Measurements from ENCODE around the gene ADGRG3. TPM values are rescaled to one million over a fixed set of nuclear protein-coding genes. Genes with fewer than 3 reads are reported as not detected.

Gene ADGRG3
- total and polyA plus RNA-seq, 2 donors (not counting 1 experiment from before 2014, with no cell fraction given) = not detected

- H3K79me2 ChIP-seq (ENCODE audit: control insufficient read depth, insufficient read depth, low read length) = no peaks in the 10 kb centered on the region
- TF ChIP-seq CTCF (IDR thresholded peaks at IDR 0.05) = no peak
- TF ChIP-seq EZH2 (IDR thresholded peaks at IDR 0.05; ENCODE audit: borderline replicate concordance, insufficient read depth, low read depth, low read length, poor library complexity, severe bottlenecking) = no peak
- no peak overlapping the region for H3K4me2 ChIP-seq (replicated peaks; ENCODE audit: low read depth, low read length, poor library complexity, severe bottlenecking)
- DNase-seq (no peak), ATAC-seq (ENCODE audit: low read depth) (no peak)
- H2AFZ ChIP-seq (ENCODE audit: insufficient read depth, low read depth, low read length, poor library complexity, severe bottlenecking) = no peak overlapping the region
- POLR2A ChIA-PET = no interaction called here
- Mint-ChIP-seq H3K9me3 (ENCODE audit: insufficient read depth) (no peaks in the 10 kb centered on the region), H3K27ac (no peak overlapping the region), H3K4me1 (peaks cover 13% of the 10 kb centered on the region), H3K27me3 (peaks cover 5% of the 10 kb centered on the region), H3K4me3 (no peak overlapping the region)
- CTCF ChIA-PET = interaction anchor here (0.9 kb wide), 1 partner anchor 57 kb away, joined by 3 read pairs; no protein-coding TSS in a partner anchor
- intact Hi-C loops (cut with micrococcal nuclease) = no loop called here
- no peaks in the 10 kb centered on the region for H3K27me3 ChIP-seq (replicated peaks in 1 of 4; ENCODE audit: control extremely low read depth in 1 of 4, control insufficient read depth in 3 of 4, insufficient read depth in 4 of 4, low read length in 3 of 4)
- H4K20me1 ChIP-seq (ENCODE audit: control insufficient read depth, insufficient read depth, low read length, poor library complexity, severe bottlenecking) = no peaks in the 10 kb centered on the region
- H3K27ac ChIP-seq (ENCODE audit: low read length in 2 of 2) = no peak overlapping the region
- H3K9ac ChIP-seq (ENCODE audit: low read length) = no peak overlapping the region
- no peak overlapping the region for H3K4me3 ChIP-seq (ENCODE audit: control extremely low read depth in 1 of 5, extremely low read depth in 1 of 5, insufficient read depth in 1 of 5, low read depth in 2 of 5, low read length in 4 of 5)
- 90% methylated on average over 15 of the region's 23 CpGs for WGBS (ENCODE audit: insufficient coverage)
- no peaks in the 10 kb centered on the region for H3K36me3 ChIP-seq (replicated peaks in 1 of 2; ENCODE audit: control extremely low read depth in 1 of 2, control insufficient read depth in 1 of 2, extremely low read depth in 1 of 2, insufficient read depth in 2 of 2, low read length in 1 of 2)
- H3K9me3 ChIP-seq (ENCODE audit: control extremely low read depth in 1 of 3, control insufficient read depth in 2 of 3, insufficient read depth in 1 of 3, low read length in 2 of 3) = peaks cover 0 to 5% (median 0%) of the 10 kb centered on the region in 3 donors
- peaks cover 9 to 11% of the 10 kb centered on the region in 2 donors for H3K4me1 ChIP-seq (ENCODE audit: control insufficient read depth in 2 of 2, insufficient read depth in 2 of 2, low read length in 2 of 2)
These were observed 15.2 kb upstream of the ADGRG3 start for GRCh38 chr16:57652695-57653471.

GRCh38 chr16:57653936-57654335, 14.2 kb upstream of the ADGRG3 start:
- Histone ChIP-seq H3K9ac (ENCODE audit: low read length) (no peak overlapping the region), H3K4me1 (ENCODE audit: control insufficient read depth in 2 of 2, insufficient read depth in 2 of 2, low read length in 2 of 2) (peaks cover 0 to under 1% of the 10 kb centered on the region in 2 donors), H2AFZ (ENCODE audit: insufficient read depth, low read depth, low read length, poor library complexity, severe bottlenecking) (no peak overlapping the region), H3K36me3 (replicated peaks in 1 of 2; ENCODE audit: control extremely low read depth in 1 of 2, control insufficient read depth in 1 of 2, extremely low read depth in 1 of 2, insufficient read depth in 2 of 2, low read length in 1 of 2) (no peaks in the 10 kb centered on the region), H3K9me3 (ENCODE audit: control extremely low read depth in 1 of 3, control insufficient read depth in 2 of 3, insufficient read depth in 1 of 3, low read length in 2 of 3) (peaks cover 0 to 2% (median 0%) of the 10 kb centered on the region in 3 donors), H3K27me3 (replicated peaks in 1 of 4; ENCODE audit: control extremely low read depth in 1 of 4, control insufficient read depth in 3 of 4, insufficient read depth in 4 of 4, low read length in 3 of 4) (no peaks in the 10 kb centered on the region), H3K4me3 (ENCODE audit: control extremely low read depth in 1 of 5, extremely low read depth in 1 of 5, insufficient read depth in 1 of 5, low read depth in 2 of 5, low read length in 4 of 5) (no peak overlapping the region), H3K79me2 (ENCODE audit: control insufficient read depth, insufficient read depth, low read length) (no peaks in the 10 kb centered on the region), H3K4me2 (replicated peaks; ENCODE audit: low read depth, low read length, poor library complexity, severe bottlenecking) (no peak overlapping the region), H3K27ac (ENCODE audit: low read length in 2 of 2) (no peak overlapping the region), H4K20me1 (ENCODE audit: control insufficient read depth, insufficient read depth, low read length, poor library complexity, severe bottlenecking) (no peaks in the 10 kb centered on the region)
- ATAC-seq (ENCODE audit: low read depth) (no peak), DNase-seq (no peak)
- intact Hi-C loops (cut with micrococcal nuclease) = no loop called here
- H3K4me3 Mint-ChIP-seq = no peak overlapping the region
- H3K9me3 Mint-ChIP-seq (ENCODE audit: insufficient read depth) = no peaks in the 10 kb centered on the region
- no peak for TF ChIP-seq EZH2 (IDR thresholded peaks at IDR 0.05; ENCODE audit: borderline replicate concordance, insufficient read depth, low read depth, low read length, poor library complexity, severe bottlenecking)
- TF ChIP-seq CTCF (IDR thresholded peaks at IDR 0.05) = no peak
- H3K27me3 Mint-ChIP-seq = peaks cover 5% of the 10 kb centered on the region
- 26% methylated on average over 16 of the region's 16 CpGs for WGBS (ENCODE audit: insufficient coverage)
- CTCF ChIA-PET = no interaction called here
- H3K4me1 Mint-ChIP-seq = peaks cover 2% of the 10 kb centered on the region
- POLR2A ChIA-PET = no interaction called here
- no peak overlapping the region for H3K27ac Mint-ChIP-seq
